Esophagus squamous epithelium (tissue), 5 donors: ENCODE measurements around the gene TEX35. TPM values are rescaled to one million over a fixed set of nuclear protein-coding genes. Genes with fewer than 3 reads are reported as not detected.

Experiments
- DNase-seq: peaks from one replicate; lab custom pipeline; 2025; lab: John Stamatoyannopoulos, UW
- H3K27ac ChIP-seq, 4 donors: fragments of 200-600 bp; sonication (generic); one replicate each; pipeline ENCODE4 v1.5.1; 2016 to 2019; ENCODE audit warnings: mild to moderate bottlenecking in 1 of 4
- H3K27me3 ChIP-seq, 4 donors: fragments of 200-600 bp; sonication (generic); 1 replicate in 3 of 4; 2 replicates in 1 of 4; pipeline versions ENCODE4 v1.5.1 to v1.6.0; 2017 to 2021; ENCODE audit warnings: antibody characterized with exemption in 1 of 4
- H3K36me3 ChIP-seq, 3 donors: fragments of 200-600 bp; sonication (generic); one replicate each; pipeline ENCODE4 v1.5.1; 2016 to 2019
- H3K4me1 ChIP-seq, 3 donors: fragments of 200-600 bp; sonication (generic); one replicate each; pipeline ENCODE4 v1.5.1; 2017 to 2019
- H3K4me3 ChIP-seq, 4 donors: fragments of 200-600 bp; sonication (generic); 1 replicate in 3 of 4; 2 replicates in 1 of 4; pipeline ENCODE4 v1.5.1; 2016 to 2019; ENCODE audit warnings: mild to moderate bottlenecking in 2 of 4, moderate library complexity in 1 of 4
- H3K9me3 ChIP-seq, 3 donors: fragments of 200-600 bp; sonication (generic); one replicate each; pipeline ENCODE4 v1.5.1; 2016 to 2019
- CTCF ChIP-seq, 6 experiments: fragments of 450-650 bp in 4 of 6; fragments of 200-600 bp in 2 of 6; sonication (generic) in 2 of 6; IDR thresholded peaks; one replicate each; pipeline ENCODE4 v1.5.1; 2016 to 2019; ENCODE audit warnings: antibody characterized with exemption in 6 of 6, mild to moderate bottlenecking in 4 of 6, moderate library complexity in 4 of 6
- POLR2A ChIP-seq, 4 donors: fragments of 450-650 bp; IDR thresholded peaks; one replicate each; pipeline ENCODE4 v1.6.1; 2017; ENCODE audit warnings: antibody characterized with exemption in 4 of 4, mild to moderate bottlenecking in 4 of 4, moderate library complexity in 3 of 4
- WGBS, 2 donors: methylation state at CpG; one replicate each; pipeline ENCODE4 v1.1.5; 2018; 5-methylcytosine and 5-hydroxymethylcytosine counted together
- intact Hi-C: fragments of 100-400 bp; cut with DNase I; formaldehyde crosslinking; loops from one replicate; pipeline ENCODE4 v1.15.0; 2022
- total RNA-seq, 4 donors: library from RNA; depleted of rRNA; stranded (reverse); fragments of >200 nt; gene quantifications; one replicate each; pipeline ENCODE4 v1.1.0, GENCODE V29; 2016
- donor health status: DM: yes; HTN: yes; CAD: no.

TEX35 gene
- total RNA-seq, 4 donors from 2014 or later: not detected

DNA sequence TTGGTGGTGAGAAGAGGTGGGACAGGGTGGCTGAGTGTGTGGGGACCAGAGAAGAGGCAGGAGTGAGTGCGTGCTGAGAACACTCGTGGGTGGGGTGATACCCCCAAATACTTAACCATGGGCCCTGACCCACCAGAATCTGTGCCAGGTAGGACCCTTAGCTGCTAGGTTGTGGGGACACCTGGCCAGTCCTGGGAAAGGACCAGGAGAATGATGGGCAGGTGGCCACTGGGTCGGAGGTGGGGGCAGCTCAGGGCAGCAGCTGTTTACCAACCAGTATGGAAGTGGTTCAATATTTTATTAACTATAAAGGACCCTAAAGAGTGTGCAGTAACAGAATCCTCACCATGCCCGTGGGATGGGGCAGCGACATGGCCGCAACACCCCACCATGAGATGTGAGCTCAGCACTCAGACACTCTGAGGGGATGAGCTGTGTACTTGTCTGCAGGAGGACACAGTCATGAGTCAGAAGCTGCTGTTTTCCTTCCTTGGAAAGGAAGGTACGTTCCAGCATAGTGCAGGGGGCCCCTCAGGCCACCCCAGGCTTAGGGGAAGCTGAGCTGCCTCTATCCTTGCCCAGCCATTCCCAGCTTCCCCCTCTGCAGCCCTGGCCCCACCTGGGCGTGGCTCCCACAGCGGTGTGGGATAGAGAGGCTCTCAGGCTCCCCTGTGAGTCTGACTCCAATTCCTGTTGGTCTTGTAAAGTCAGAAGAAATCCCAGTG, 25.4 kb downstream of the TEX35 start:
- Histone ChIP-seq H3K27ac (peak overlapping the region; percentile 67 to 87 (median 77)), H3K4me1 (peaks cover 30 to 68% (median 31%) of the 10 kb centered on the region in 3 donors), H3K4me3 (no peak overlapping the region), H3K27me3 (no peaks in the 10 kb centered on the region), H3K9me3 (no peaks in the 10 kb centered on the region), H3K36me3 (no peaks in the 10 kb centered on the region)
- no peak for DNase-seq
- TF ChIP-seq POLR2A (IDR thresholded peaks at IDR 0.05) (no peak), CTCF (IDR thresholded peaks at IDR 0.05) (no peak)
- WGBS, 2 donors: 68 to 81% methylated on average over 6 to 9 of the region's 9 CpGs
- intact Hi-C loops: no loop called here

DNA sequence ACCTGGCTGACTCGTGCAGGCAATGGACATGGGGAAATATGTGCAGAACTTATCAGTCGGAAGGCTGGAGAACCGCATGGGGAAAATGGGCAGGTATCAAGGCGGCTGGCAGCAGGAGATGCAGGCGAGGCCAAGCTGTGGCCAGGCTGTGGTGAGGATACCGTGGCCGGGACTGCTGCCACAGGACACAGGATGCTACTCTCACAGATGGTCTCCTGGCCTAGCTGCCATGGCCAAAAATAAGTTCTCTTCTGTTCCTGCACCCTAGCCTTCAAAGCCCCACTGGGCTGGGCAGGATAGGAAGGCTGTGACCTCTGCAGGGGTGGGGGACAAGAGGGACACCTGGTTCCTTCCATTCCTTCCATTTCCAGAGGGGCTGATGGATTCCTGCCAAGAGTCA, 26.4 kb downstream of the TEX35 start:
- no peaks in the 10 kb centered on the region for H3K9me3 ChIP-seq
- intact Hi-C loops: no loop called here
- 79 to 80% methylated on average over 5 to 7 of the region's 7 CpGs for WGBS, 2 donors
- H3K4me1 ChIP-seq: peaks cover 31 to 77% (median 39%) of the 10 kb centered on the region in 3 donors
- no peak for DNase-seq
- H3K27ac ChIP-seq: peak overlapping the region in 2 of 4 donors; percentile 75 to 87
- no peak overlapping the region for H3K4me3 ChIP-seq
- H3K27me3 ChIP-seq: no peaks in the 10 kb centered on the region
- no peak for TF ChIP-seq POLR2A (IDR thresholded peaks at IDR 0.05)
- no peak for TF ChIP-seq CTCF (IDR thresholded peaks at IDR 0.05)
- no peaks in the 10 kb centered on the region for H3K36me3 ChIP-seq

DNA sequence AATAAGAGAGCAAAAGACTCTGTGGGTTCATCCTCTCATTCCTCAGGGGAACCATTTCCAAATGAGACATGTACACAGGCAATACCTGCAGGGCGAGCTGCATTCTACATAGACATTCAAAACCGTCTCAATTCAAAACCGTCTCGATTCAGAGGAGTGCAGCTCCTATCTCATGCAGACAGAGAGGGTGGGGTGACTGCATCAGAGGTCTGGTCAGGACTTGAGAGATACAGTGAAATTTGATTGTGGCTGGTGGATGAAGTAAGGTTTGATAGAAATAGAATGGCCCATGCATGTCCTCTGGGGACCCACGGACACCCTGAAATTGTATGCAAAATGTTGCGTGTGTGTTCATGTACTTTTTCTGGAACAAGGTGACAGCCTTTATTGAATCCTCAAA, 27.3 kb downstream of the TEX35 start:
- Histone ChIP-seq H3K36me3 (no peaks in the 10 kb centered on the region), H3K27ac (peak overlapping the region in 1 of 4 donors; percentile 87), H3K27me3 (no peaks in the 10 kb centered on the region), H3K9me3 (no peaks in the 10 kb centered on the region), H3K4me3 (no peak overlapping the region), H3K4me1 (peaks cover 31 to 87% (median 43%) of the 10 kb centered on the region in 3 donors)
- intact Hi-C loops: loop anchor here (5.0 kb wide), 1 partner anchor 212 kb away; no protein-coding TSS in a partner anchor
- TF ChIP-seq CTCF (IDR thresholded peaks at IDR 0.05) (no peak), POLR2A (IDR thresholded peaks at IDR 0.05) (no peak)
- WGBS, 2 donors: 51 to 54% methylated on average over 6 of the region's 6 CpGs
- DNase-seq: no peak

DNA sequence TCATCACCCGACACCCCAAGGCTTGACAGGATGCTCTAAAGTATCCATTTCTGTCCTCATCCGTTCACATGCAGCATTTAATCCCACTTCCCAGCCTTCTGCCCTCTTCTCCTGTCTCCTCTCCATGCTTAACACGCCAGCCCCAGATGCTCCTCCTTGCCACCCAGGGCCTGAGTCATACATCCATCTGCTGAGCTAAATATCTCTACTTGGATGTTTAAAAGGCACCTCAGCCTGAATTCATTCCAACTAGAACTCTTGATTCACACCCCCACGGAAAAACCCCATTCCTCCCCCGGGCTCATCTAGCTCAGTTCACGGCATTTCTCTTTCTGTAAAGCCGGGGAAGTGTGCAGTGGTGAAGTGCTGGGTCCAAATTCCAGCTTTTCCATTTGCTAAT, 27.7 kb downstream of the TEX35 start:
- DNase-seq: no peak
- H3K4me1 ChIP-seq: peaks cover 31 to 89% (median 46%) of the 10 kb centered on the region in 3 donors

More for the DNA sequence above, 27.7 kb downstream of the TEX35 start:
- no peaks in the 10 kb centered on the region for H3K36me3 ChIP-seq
- peak overlapping the region in 2 of 4 donors; percentile 31 to 87 for H3K27ac ChIP-seq
- intact Hi-C loops: loop anchor here (5.0 kb wide), 1 partner anchor 212 kb away; no protein-coding TSS in a partner anchor
- 41 to 58% methylated on average over 7 of the region's 7 CpGs for WGBS, 2 donors
- no peaks in the 10 kb centered on the region for H3K9me3 ChIP-seq
- H3K27me3 ChIP-seq: no peaks in the 10 kb centered on the region
- TF ChIP-seq CTCF (IDR thresholded peaks at IDR 0.05): no peak
- no peak for TF ChIP-seq POLR2A (IDR thresholded peaks at IDR 0.05)
- no peak overlapping the region for H3K4me3 ChIP-seq
